B cell (primary cell): Measurements from ENCODE around the gene FLNA. TPM values are rescaled to one million over a fixed set of nuclear protein-coding genes. Genes with fewer than 3 reads are reported as not detected.
"Not testable (repeated sequence)": the region's sequence is repeated elsewhere in the genome, so short reads cannot be mapped to it uniquely, and the experiment has no call there.

ENCODE experiments used
- ATAC-seq: fragments of 200-7000 bp; cut with Tn5 transposase; one replicate; pipeline ENCODE4 v1.10.0; 2021; ENCODE audit warnings: low read depth, mild to moderate bottlenecking, moderate number of reproducible peaks, moderate library complexity
- CTCF ChIA-PET: fragments of 350-600 bp; sonication (Branson Sonifier 250); formaldehyde crosslinking; loops from one replicate; lab custom pipeline; 2021; ENCODE audit warnings: antibody characterized with exemption, inconsistent platforms; lab: Charles Lee
- POLR2A ChIA-PET: fragments of 350-600 bp; sonication (Branson Sonifier 250); formaldehyde crosslinking; loops from one replicate; lab custom pipeline; 2021; ENCODE audit warnings: antibody characterized with exemption; lab: Charles Lee
- DNase-seq: peaks from one replicate; pipeline ENCODE4 v3.0.0; 2013
- H2AFZ ChIP-seq: 2 replicates; pipeline ENCODE4 v1.6.1; 2012; ENCODE audit warnings: mild to moderate bottlenecking, low read depth, low read length; ENCODE audit not compliant: insufficient read depth, poor library complexity, severe bottlenecking
- H3K27ac ChIP-seq, 2 donors: 1 replicate in 1 of 2; 2 replicates in 1 of 2; pipeline ENCODE4 v1.5.1; 2012 to 2013; ENCODE audit warnings: low read length in 2 of 2, mild to moderate bottlenecking in 2 of 2, moderate library complexity in 1 of 2
- H3K27me3 ChIP-seq, 4 experiments: fragments of 200-600 bp in 1 of 4; sonication (generic) in 1 of 4; replicated peaks in 1 of 4; 1 replicate in 2 of 4; 2 replicates in 2 of 4; pipeline versions ENCODE4 v1.6.1 to v1.7.0; 2013 to 2016; ENCODE audit warnings: low read length in 3 of 4, mild to moderate bottlenecking in 2 of 4, mixed read lengths in 1 of 4, moderate library complexity in 1 of 4; ENCODE audit not compliant: insufficient read depth in 4 of 4, control insufficient read depth in 3 of 4; ENCODE audit errors: control extremely low read depth in 1 of 4
- H3K36me3 ChIP-seq, 2 experiments: replicated peaks in 1 of 2; 1 replicate in 1 of 2; 2 replicates in 1 of 2; pipeline versions ENCODE4 v1.6.1 to v1.7.1; 2013; ENCODE audit warnings: low read length in 1 of 2; ENCODE audit not compliant: insufficient read depth in 2 of 2, control insufficient read depth in 1 of 2; ENCODE audit errors: control extremely low read depth in 1 of 2, extremely low read depth in 1 of 2
- H3K4me1 ChIP-seq, 2 donors: fragments of 200-600 bp in 1 of 2; sonication (generic) in 1 of 2; 1 replicate in 1 of 2; 2 replicates in 1 of 2; pipeline versions ENCODE4 v1.5.1 to v1.6.1; 2013 to 2017; ENCODE audit warnings: low read length in 2 of 2; ENCODE audit not compliant: control insufficient read depth in 2 of 2, insufficient read depth in 2 of 2
- H3K4me2 ChIP-seq: replicated peaks from 2 replicates; pipeline ENCODE3; 2012; ENCODE audit warnings: mild to moderate bottlenecking, low read depth, low read length; ENCODE audit not compliant: poor library complexity, severe bottlenecking
- H3K4me3 ChIP-seq, 5 experiments: fragments of 200-600 bp in 1 of 5; sonication (generic) in 1 of 5; 1 replicate in 3 of 5; 2 replicates in 2 of 5; pipeline versions ENCODE4 v1.5.1 to v1.7.0; 2011 to 2016; ENCODE audit warnings: low read length in 4 of 5, mild to moderate bottlenecking in 4 of 5, low read depth in 2 of 5, control low read depth in 1 of 5, moderate library complexity in 1 of 5; ENCODE audit not compliant: insufficient read depth in 1 of 5; ENCODE audit errors: control extremely low read depth in 1 of 5, extremely low read depth in 1 of 5
- H3K79me2 ChIP-seq: fragments of 200-600 bp; sonication (generic); one replicate; pipeline ENCODE4 v1.6.0; 2016; ENCODE audit warnings: low read length; ENCODE audit not compliant: control insufficient read depth, insufficient read depth
- H3K9ac ChIP-seq: fragments of 200-600 bp; sonication (generic); 2 replicates; pipeline ENCODE4 v1.6.1; 2017; ENCODE audit warnings: mild to moderate bottlenecking, low read length, moderate library complexity
- H3K9me3 ChIP-seq, 3 donors: one replicate each; pipeline versions ENCODE4 v1.6.1 to v1.7.1; 2013; ENCODE audit warnings: low read length in 2 of 3; ENCODE audit not compliant: control insufficient read depth in 2 of 3, insufficient read depth in 1 of 3; ENCODE audit errors: control extremely low read depth in 1 of 3
- H4K20me1 ChIP-seq: 2 replicates; pipeline ENCODE4 v1.6.0; 2012; ENCODE audit warnings: mild to moderate bottlenecking, low read length; ENCODE audit not compliant: insufficient read depth, control insufficient read depth, poor library complexity, severe bottlenecking
- H3K27ac Mint-ChIP-seq: one replicate; pipeline ENCODE4 v1.8.0; 2021; ENCODE audit warnings: mixed read lengths
- H3K27me3 Mint-ChIP-seq: one replicate; pipeline ENCODE4 v1.8.0; 2021; ENCODE audit warnings: mixed read lengths
- H3K4me1 Mint-ChIP-seq: one replicate; pipeline ENCODE4 v1.8.0; 2021; ENCODE audit warnings: mixed read lengths
- H3K4me3 Mint-ChIP-seq: one replicate; pipeline ENCODE4 v1.8.0; 2021; ENCODE audit warnings: mixed read lengths
- H3K9me3 Mint-ChIP-seq: one replicate; pipeline ENCODE4 v1.8.0; 2022; ENCODE audit warnings: mixed read lengths; ENCODE audit not compliant: insufficient read depth
- CTCF ChIP-seq: fragments of 200-600 bp; IDR thresholded peaks from one replicate; pipeline ENCODE4 v1.8.0; 2022; ENCODE audit warnings: antibody characterized with exemption, mild to moderate bottlenecking
- EZH2 ChIP-seq: IDR thresholded peaks from 2 replicates; pipeline ENCODE4 v1.6.1; 2012; ENCODE audit warnings: borderline replicate concordance, low read depth, mild to moderate bottlenecking, moderate library complexity, low read length; ENCODE audit not compliant: insufficient read depth, poor library complexity, severe bottlenecking
- WGBS: methylation state at CpG from one replicate; pipeline ENCODE4 v1.1.5; 2013; ENCODE audit warnings: missing lambda C conversion rate; ENCODE audit not compliant: insufficient coverage; 5-methylcytosine and 5-hydroxymethylcytosine counted together
- intact Hi-C: fragments of 100-400 bp; cut with micrococcal nuclease; formaldehyde crosslinking; loops from one replicate; pipeline ENCODE4 v1.10.0; 2022
- polyA plus RNA-seq: library from polyadenylated mRNA; depleted of rRNA; stranded (reverse); fragments of >200 nt; gene quantifications from 2 replicates; pipeline ENCODE4 v1.2.3, GENCODE V29; 2012
- total RNA-seq, 2 donors: library from RNA; stranded (reverse); fragments of 120-200 nt in 1 of 2; gene quantifications; 1 replicate in 1 of 2; 2 replicates in 1 of 2; pipeline versions ENCODE4 v1.2.3 to v1.2.4, GENCODE V29; 2013 to 2022

Gene FLNA
- total and polyA plus RNA-seq, 2 donors (not counting 1 experiment from before 2014, with no cell fraction given), result 342 to 510 TPM

- peaks cover 33% of the 10 kb centered on the region for H3K4me1 Mint-ChIP-seq
- Histone ChIP-seq H3K27me3 (no peaks in the 10 kb centered on the region), H3K9me3 (peaks cover 0 to 4% (median 0%) of the 10 kb centered on the region in 3 donors), H3K27ac (no peak overlapping the region), H3K79me2 (no peaks in the 10 kb centered on the region), H3K4me2 (no peak overlapping the region), H3K36me3 (peaks cover 0 to 48% of the 10 kb centered on the region in 2 experiments), H3K9ac (no peak overlapping the region), H2AFZ (no peak overlapping the region), H3K4me3 (no peak overlapping the region), H4K20me1 (no peaks in the 10 kb centered on the region), H3K4me1 (peaks cover 41 to 59% of the 10 kb centered on the region in 2 donors)
- peak overlapping the region; percentile 73 for H3K27ac Mint-ChIP-seq
- TF ChIP-seq CTCF (no peak), EZH2 (no peak)
- DNase-seq (no peak), ATAC-seq (no peak)
- intact Hi-C loops, result no loop called here
- H3K9me3 Mint-ChIP-seq, result no peaks in the 10 kb centered on the region
- no peaks in the 10 kb centered on the region for H3K27me3 Mint-ChIP-seq
- POLR2A ChIA-PET, result interaction anchor here (0.7 kb wide), 1 partner anchor 184 kb away, joined by 4 read pairs; no protein-coding TSS in a partner anchor
- CTCF ChIA-PET, result interaction anchor here (0.7 to 1.2 kb wide), 2 partner anchors 25 to 151 kb away, joined by 4 read pairs; no protein-coding TSS in a partner anchor
- WGBS, result 88% methylated on average over 5 of the region's 7 CpGs
- no peak overlapping the region for H3K4me3 Mint-ChIP-seq
Observed at GRCh38 chrX:154348114-154348531, 26.3 kb downstream of the FLNA start.

- peaks cover 6 to 14% of the 10 kb centered on the region in 2 donors for H3K4me1 ChIP-seq
- H3K27me3 Mint-ChIP-seq, POLR2A ChIA-PET, CTCF ChIA-PET, H3K4me3 ChIP-seq, H3K4me2 ChIP-seq, H3K27ac Mint-ChIP-seq, intact Hi-C loops, H3K79me2 ChIP-seq, H3K27ac ChIP-seq, H3K9me3 Mint-ChIP-seq, H3K9ac ChIP-seq, H3K27me3 ChIP-seq, H3K36me3 ChIP-seq, H2AFZ ChIP-seq, H4K20me1 ChIP-seq, DNase-seq, H3K9me3 ChIP-seq, H3K4me3 Mint-ChIP-seq: not testable (repeated sequence)
- no CpG with 5 or more reads among the region's 20 CpGs for WGBS
- ATAC-seq, result peak; percentile 15
- peaks cover 11% of the 10 kb centered on the region for H3K4me1 Mint-ChIP-seq
Observed at GRCh38 chrX:154343620-154344019, 30.8 kb downstream of the FLNA start.

GRCh38 chrX:154343063-154343462, 31.4 kb downstream of the FLNA start:
- H3K27ac Mint-ChIP-seq, DNase-seq, H3K36me3 ChIP-seq, CTCF ChIA-PET, H2AFZ ChIP-seq, H3K27me3 ChIP-seq, H3K4me1 Mint-ChIP-seq, H3K4me3 Mint-ChIP-seq, H3K4me2 ChIP-seq, H3K9me3 Mint-ChIP-seq, H3K9ac ChIP-seq, H3K9me3 ChIP-seq, H3K27me3 Mint-ChIP-seq, H3K79me2 ChIP-seq, intact Hi-C loops, H3K4me1 ChIP-seq, H4K20me1 ChIP-seq, H3K27ac ChIP-seq, H3K4me3 ChIP-seq, POLR2A ChIA-PET: not testable (repeated sequence)
- WGBS, result no CpG with 5 or more reads among the region's 16 CpGs
- ATAC-seq, result peak; percentile 5
